Measurements from ENCODE around the gene AGBL5. TPM values are rescaled to one million over a fixed set of nuclear protein-coding genes. Genes with fewer than 3 reads are reported as not detected.

The AGBL5 gene
- total and polyA plus RNA-seq, 2 of the 13 experiments (the other 11 are each of a cell fraction or from before 2014, with no cell fraction given), result 55.9 to 73.3 TPM

DNA sequence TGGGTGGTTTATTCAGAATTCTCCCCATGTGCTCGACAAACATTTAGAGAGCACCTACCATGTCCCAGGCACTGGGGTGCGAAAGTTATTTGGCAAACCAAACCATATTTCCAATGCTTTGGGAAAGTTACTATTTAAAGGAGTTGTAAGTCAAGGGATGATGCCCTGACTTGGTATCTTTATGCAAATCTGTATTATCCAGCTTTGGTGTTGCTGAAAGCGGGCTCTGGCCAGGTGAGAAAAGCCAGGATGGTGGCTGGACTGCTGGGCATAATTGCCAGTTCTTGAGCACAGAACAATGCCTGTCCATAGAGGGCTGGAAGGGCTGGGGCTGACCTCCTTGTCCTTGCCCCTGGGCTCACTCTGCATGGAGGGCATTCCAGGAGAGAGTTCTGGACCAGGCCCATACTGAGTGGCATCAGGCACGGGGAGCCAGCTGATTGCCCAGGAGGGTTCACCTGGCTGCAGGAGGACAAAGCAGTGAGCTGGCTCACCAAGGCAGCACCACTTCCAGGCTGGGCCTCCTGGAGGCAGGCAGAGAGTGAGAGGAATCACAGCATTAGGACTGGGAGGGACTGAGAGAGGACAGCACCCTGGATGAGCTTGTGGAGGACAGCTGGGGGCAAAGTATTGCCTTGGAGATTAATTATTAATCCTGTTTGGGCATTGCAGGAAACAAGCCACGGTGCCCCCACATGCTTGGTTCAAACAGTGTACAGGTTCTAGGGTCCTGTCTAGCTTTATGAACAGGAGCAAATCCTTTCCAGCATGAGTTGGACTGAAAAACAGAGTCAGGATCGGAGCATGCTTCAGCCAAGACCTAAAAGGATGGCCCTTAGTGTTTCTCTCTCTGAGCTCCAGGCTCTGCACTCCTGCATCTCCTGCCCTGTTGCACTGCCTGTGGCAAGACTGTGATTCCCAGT, 42.2 kb downstream of the AGBL5 start (continued):
- TF ChIP-seq, protein P1, sequence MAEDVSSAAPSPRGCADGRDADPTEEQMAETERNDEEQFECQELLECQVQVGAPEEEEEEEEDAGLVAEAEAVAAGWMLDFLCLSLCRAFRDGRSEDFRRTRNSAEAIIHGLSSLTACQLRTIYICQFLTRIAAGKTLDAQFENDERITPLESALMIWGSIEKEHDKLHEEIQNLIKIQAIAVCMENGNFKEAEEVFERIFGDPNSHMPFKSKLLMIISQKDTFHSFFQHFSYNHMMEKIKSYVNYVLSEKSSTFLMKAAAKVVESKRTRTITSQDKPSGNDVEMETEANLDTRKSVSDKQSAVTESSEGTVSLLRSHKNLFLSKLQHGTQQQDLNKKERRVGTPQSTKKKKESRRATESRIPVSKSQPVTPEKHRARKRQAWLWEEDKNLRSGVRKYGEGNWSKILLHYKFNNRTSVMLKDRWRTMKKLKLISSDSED (CRISPR knock-in tag; IDR thresholded peaks at IDR 0.05), result no peak
- TF ChIP-seq, protein P2, sequence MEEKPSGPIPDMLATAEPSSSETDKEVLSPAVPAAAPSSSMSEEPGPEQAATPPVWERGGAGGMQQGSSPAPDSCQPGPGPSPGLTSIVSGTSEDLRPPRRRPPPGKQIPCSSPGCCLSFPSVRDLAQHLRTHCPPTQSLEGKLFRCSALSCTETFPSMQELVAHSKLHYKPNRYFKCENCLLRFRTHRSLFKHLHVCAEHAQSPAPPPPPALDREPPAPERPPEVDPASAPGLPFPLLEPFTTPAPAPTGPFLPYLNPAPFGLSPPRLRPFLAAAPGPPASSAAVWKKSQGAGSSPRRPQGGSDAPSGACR (CRISPR knock-in tag; IDR thresholded peaks at IDR 0.05), result peak; percentile 90
- no peak for TF ChIP-seq POGZ (CRISPR knock-in tag; IDR thresholded peaks at IDR 0.05)
- TF ChIP-seq ZNF782 (CRISPR knock-in tag; IDR thresholded peaks at IDR 0.05; ENCODE audit: borderline replicate concordance), result peak; percentile 53; the same call in 1 of the 2 replicates
- TF ChIP-seq, protein P3, sequence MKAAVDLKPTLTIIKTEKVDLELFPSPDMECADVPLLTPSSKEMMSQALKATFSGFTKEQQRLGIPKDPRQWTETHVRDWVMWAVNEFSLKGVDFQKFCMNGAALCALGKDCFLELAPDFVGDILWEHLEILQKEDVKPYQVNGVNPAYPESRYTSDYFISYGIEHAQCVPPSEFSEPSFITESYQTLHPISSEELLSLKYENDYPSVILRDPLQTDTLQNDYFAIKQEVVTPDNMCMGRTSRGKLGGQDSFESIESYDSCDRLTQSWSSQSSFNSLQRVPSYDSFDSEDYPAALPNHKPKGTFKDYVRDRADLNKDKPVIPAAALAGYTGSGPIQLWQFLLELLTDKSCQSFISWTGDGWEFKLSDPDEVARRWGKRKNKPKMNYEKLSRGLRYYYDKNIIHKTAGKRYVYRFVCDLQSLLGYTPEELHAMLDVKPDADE (CRISPR knock-in tag; IDR thresholded peaks at IDR 0.05), result no peak
- TF ChIP-seq CEBPG (CRISPR knock-in tag; IDR thresholded peaks at IDR 0.05), result peak; percentile 55
- TF ChIP-seq, protein P4, sequence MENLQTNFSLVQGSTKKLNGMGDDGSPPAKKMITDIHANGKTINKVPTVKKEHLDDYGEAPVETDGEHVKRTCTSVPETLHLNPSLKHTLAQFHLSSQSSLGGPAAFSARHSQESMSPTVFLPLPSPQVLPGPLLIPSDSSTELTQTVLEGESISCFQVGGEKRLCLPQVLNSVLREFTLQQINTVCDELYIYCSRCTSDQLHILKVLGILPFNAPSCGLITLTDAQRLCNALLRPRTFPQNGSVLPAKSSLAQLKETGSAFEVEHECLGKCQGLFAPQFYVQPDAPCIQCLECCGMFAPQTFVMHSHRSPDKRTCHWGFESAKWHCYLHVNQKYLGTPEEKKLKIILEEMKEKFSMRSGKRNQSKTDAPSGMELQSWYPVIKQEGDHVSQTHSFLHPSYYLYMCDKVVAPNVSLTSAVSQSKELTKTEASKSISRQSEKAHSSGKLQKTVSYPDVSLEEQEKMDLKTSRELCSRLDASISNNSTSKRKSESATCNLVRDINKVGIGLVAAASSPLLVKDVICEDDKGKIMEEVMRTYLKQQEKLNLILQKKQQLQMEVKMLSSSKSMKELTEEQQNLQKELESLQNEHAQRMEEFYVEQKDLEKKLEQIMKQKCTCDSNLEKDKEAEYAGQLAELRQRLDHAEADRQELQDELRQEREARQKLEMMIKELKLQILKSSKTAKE (CRISPR knock-in tag; IDR thresholded peaks at IDR 0.05; ENCODE audit: borderline replicate concordance), result peak; percentile 74; the same call in 1 of the 2 replicates
- TF ChIP-seq, protein P5, sequence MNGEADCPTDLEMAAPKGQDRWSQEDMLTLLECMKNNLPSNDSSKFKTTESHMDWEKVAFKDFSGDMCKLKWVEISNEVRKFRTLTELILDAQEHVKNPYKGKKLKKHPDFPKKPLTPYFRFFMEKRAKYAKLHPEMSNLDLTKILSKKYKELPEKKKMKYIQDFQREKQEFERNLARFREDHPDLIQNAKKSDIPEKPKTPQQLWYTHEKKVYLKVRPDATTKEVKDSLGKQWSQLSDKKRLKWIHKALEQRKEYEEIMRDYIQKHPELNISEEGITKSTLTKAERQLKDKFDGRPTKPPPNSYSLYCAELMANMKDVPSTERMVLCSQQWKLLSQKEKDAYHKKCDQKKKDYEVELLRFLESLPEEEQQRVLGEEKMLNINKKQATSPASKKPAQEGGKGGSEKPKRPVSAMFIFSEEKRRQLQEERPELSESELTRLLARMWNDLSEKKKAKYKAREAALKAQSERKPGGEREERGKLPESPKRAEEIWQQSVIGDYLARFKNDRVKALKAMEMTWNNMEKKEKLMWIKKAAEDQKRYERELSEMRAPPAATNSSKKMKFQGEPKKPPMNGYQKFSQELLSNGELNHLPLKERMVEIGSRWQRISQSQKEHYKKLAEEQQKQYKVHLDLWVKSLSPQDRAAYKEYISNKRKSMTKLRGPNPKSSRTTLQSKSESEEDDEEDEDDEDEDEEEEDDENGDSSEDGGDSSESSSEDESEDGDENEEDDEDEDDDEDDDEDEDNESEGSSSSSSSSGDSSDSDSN (CRISPR knock-in tag; IDR thresholded peaks at IDR 0.05), result peak; percentile 74
- no peak for TF ChIP-seq ZNF329 (CRISPR knock-in tag; IDR thresholded peaks at IDR 0.05; ENCODE audit: low read depth)
- peak; percentile 41 for TF ChIP-seq ZNF883 (CRISPR knock-in tag; IDR thresholded peaks at IDR 0.05; ENCODE audit: not compliant biosample characterization)
- TF ChIP-seq GZF1 (CRISPR knock-in tag; IDR thresholded peaks at IDR 0.05), result peak; percentile 89
- TF ChIP-seq ERF (CRISPR knock-in tag; IDR thresholded peaks at IDR 0.05), result peak; percentile 82
- TF ChIP-seq ZMYM4 (CRISPR knock-in tag; IDR thresholded peaks at IDR 0.05), result peak; percentile 63; the same call in 1 of the 2 replicates
- no peak for TF ChIP-seq SP1 (IDR thresholded peaks at IDR 0.05)
- peak; percentile 60; the same call in 1 of the 2 replicates for TF ChIP-seq SP1 (CRISPR knock-in tag; IDR thresholded peaks at IDR 0.05)
- TF ChIP-seq, protein P6, sequence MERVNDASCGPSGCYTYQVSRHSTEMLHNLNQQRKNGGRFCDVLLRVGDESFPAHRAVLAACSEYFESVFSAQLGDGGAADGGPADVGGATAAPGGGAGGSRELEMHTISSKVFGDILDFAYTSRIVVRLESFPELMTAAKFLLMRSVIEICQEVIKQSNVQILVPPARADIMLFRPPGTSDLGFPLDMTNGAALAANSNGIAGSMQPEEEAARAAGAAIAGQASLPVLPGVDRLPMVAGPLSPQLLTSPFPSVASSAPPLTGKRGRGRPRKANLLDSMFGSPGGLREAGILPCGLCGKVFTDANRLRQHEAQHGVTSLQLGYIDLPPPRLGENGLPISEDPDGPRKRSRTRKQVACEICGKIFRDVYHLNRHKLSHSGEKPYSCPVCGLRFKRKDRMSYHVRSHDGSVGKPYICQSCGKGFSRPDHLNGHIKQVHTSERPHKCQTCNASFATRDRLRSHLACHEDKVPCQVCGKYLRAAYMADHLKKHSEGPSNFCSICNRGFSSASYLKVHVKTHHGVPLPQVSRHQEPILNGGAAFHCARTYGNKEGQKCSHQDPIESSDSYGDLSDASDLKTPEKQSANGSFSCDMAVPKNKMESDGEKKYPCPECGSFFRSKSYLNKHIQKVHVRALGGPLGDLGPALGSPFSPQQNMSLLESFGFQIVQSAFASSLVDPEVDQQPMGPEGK (CRISPR knock-in tag; IDR thresholded peaks at IDR 0.05), result peak; percentile 98

All from HepG2 (cell line).